GM23338 (cell line): ENCODE data around the gene FADD. TPM values are rescaled to one million over a fixed set of nuclear protein-coding genes. Genes with fewer than 3 reads are reported as not detected.

ENCODE experiments used
- ATAC-seq: fragments of 200-7000 bp; cut with Tn5 transposase; 3 replicates; pipeline ENCODE4 v1.9.1; 2020
- DNase-seq: peaks from one replicate; pipeline ENCODE4 v3.0.0-alpha.2; 2015; ENCODE audit warnings: low spot score
- H2AFZ ChIP-seq: fragments of 200-600 bp; sonication (generic); 2 replicates; pipeline ENCODE4 v1.8.0; 2016; ENCODE audit warnings: antibody characterized with exemption, mild to moderate bottlenecking, moderate library complexity
- H3F3A ChIP-seq: fragments of 200-600 bp; sonication (generic); replicated peaks from 2 replicates; pipeline ENCODE4 v1.8.0; 2017; ENCODE audit warnings: antibody characterized with exemption, mixed run types, low read depth
- H3K27ac ChIP-seq: fragments of 200-600 bp; sonication (generic); 2 replicates; pipeline ENCODE4 v1.6.1; 2016; ENCODE audit warnings: low read depth
- H3K27me3 ChIP-seq: fragments of 200-600 bp; sonication (generic); 2 replicates; pipeline ENCODE4 v1.8.0; 2016; ENCODE audit warnings: mild to moderate bottlenecking, mixed run types, moderate library complexity; ENCODE audit not compliant: insufficient read depth
- H3K36me3 ChIP-seq: fragments of 200-600 bp; sonication (generic); 2 replicates; pipeline ENCODE4 v1.8.0; 2016; ENCODE audit warnings: mild to moderate bottlenecking; ENCODE audit not compliant: insufficient read depth
- H3K4me1 ChIP-seq: fragments of 200-600 bp; sonication (generic); 2 replicates; pipeline ENCODE4 v1.8.0; 2016; ENCODE audit warnings: mild to moderate bottlenecking, moderate library complexity; ENCODE audit not compliant: insufficient read depth
- H3K4me2 ChIP-seq: fragments of 200-600 bp; sonication (generic); 2 replicates; pipeline ENCODE4 v1.7.1; 2017; ENCODE audit warnings: mixed run types
- H3K4me3 ChIP-seq: fragments of 200-600 bp; sonication (generic); 2 replicates; pipeline ENCODE4 v1.6.1; 2016; ENCODE audit warnings: mixed run types
- H3K79me2 ChIP-seq: fragments of 200-600 bp; sonication (generic); replicated peaks from 2 replicates; pipeline ENCODE4 v1.8.0; 2017; ENCODE audit warnings: mild to moderate bottlenecking; ENCODE audit not compliant: insufficient read depth
- H3K9me2 ChIP-seq: fragments of 200-600 bp; sonication (generic); 2 replicates; pipeline ENCODE4 v1.8.0; 2017; ENCODE audit not compliant: insufficient read depth
- H4K20me1 ChIP-seq: fragments of 200-600 bp; sonication (generic); replicated peaks from 2 replicates; pipeline ENCODE4 v1.8.0; 2017; ENCODE audit warnings: mild to moderate bottlenecking; ENCODE audit not compliant: insufficient read depth
- H3K27ac Mint-ChIP-seq: 2 replicates; pipeline ENCODE4 v1.8.0; 2020; ENCODE audit warnings: inconsistent platforms, mild to moderate bottlenecking, moderate library complexity, mixed read lengths
- H3K27me3 Mint-ChIP-seq: 3 replicates; pipeline ENCODE4 v1.8.0; 2022; ENCODE audit warnings: low read depth, mild to moderate bottlenecking, moderate library complexity, mixed read lengths, inconsistent platforms; ENCODE audit not compliant: insufficient read depth, poor library complexity
- H3K36me3 Mint-ChIP-seq: 3 replicates; pipeline ENCODE4 v1.8.0; 2021; ENCODE audit warnings: low read depth, mild to moderate bottlenecking, inconsistent platforms, moderate library complexity, mixed read lengths
- H3K4me1 Mint-ChIP-seq: 3 replicates; pipeline ENCODE4 v1.8.0; 2020; ENCODE audit warnings: mild to moderate bottlenecking, inconsistent platforms, mixed read lengths
- H3K4me3 Mint-ChIP-seq: 3 replicates; pipeline ENCODE4 v1.8.0; 2021; ENCODE audit warnings: moderate library complexity, mild to moderate bottlenecking, inconsistent platforms, mixed read lengths
- H3K9me3 Mint-ChIP-seq: 3 replicates; pipeline ENCODE4 v1.8.0; 2020; ENCODE audit warnings: moderate library complexity, mild to moderate bottlenecking, inconsistent platforms, mixed read lengths
- CREB1 ChIP-seq: fragments of 250-450 bp; sonication (Bioruptor Pico); IDR thresholded peaks from 2 replicates; pipeline ENCODE4 v1.5.0; 2020; ENCODE audit warnings: low read depth, mild to moderate bottlenecking, moderate library complexity
- CTCF ChIP-seq, 2 experiments: fragments of 200-600 bp in 1 of 2; sonication (generic) in 1 of 2; conservative IDR thresholded peaks; 2 replicates each; pipeline versions ENCODE4 v1.5.1 to v1.6.1; 2016 to 2017; ENCODE audit warnings: antibody characterized with exemption in 2 of 2, low read depth in 2 of 2, mild to moderate bottlenecking in 2 of 2, moderate library complexity in 1 of 2
- EZH2 ChIP-seq: fragments of 200-600 bp; sonication (generic); IDR thresholded peaks from one replicate; pipeline ENCODE4 v1.8.0; 2017; ENCODE audit warnings: antibody characterized with exemption, mild to moderate bottlenecking, low read depth; ENCODE audit not compliant: unreplicated experiment
- EZH2phosphoT487 ChIP-seq: fragments of 200-600 bp; sonication (generic); IDR thresholded peaks from one replicate; pipeline ENCODE4 v1.8.1; 2018; ENCODE audit warnings: antibody characterized with exemption; ENCODE audit not compliant: unreplicated experiment
- JUNB ChIP-seq: IDR thresholded peaks from one replicate; pipeline ENCODE4 v1.6.1; 2016; ENCODE audit warnings: antibody characterized with exemption; ENCODE audit not compliant: unreplicated experiment
- NANOG ChIP-seq: IDR thresholded peaks from 2 replicates; pipeline ENCODE4 v1.6.1; 2016; ENCODE audit warnings: antibody characterized with exemption, borderline replicate concordance
- POLR2AphosphoS5 ChIP-seq: IDR thresholded peaks from 2 replicates; pipeline ENCODE4 v1.6.1; 2016; ENCODE audit warnings: antibody characterized with exemption, low read depth
- STAT1 ChIP-seq: IDR thresholded peaks from one replicate; pipeline ENCODE4 v1.6.1; 2016; ENCODE audit warnings: antibody characterized with exemption; ENCODE audit not compliant: unreplicated experiment
- ZNF114 ChIP-seq: fragments of 250-450 bp; sonication (Bioruptor Pico); IDR thresholded peaks from 2 replicates; pipeline ENCODE4 v1.5.0; 2020; ENCODE audit warnings: mild to moderate bottlenecking, moderate library complexity
- ZNF331 ChIP-seq: fragments of 250-450 bp; sonication (Bioruptor Pico); IDR thresholded peaks from 2 replicates; pipeline ENCODE4 v1.5.0; 2020; ENCODE audit warnings: low read depth, mild to moderate bottlenecking, moderate library complexity
- ZNF462 ChIP-seq: fragments of 250-450 bp; sonication (Bioruptor Pico); IDR thresholded peaks from 2 replicates; pipeline ENCODE4 v1.5.0; 2020; ENCODE audit warnings: mild to moderate bottlenecking, moderate library complexity
- polyA plus RNA-seq: library from polyadenylated mRNA; unstranded; fragments of >200 nt; fragmentation: Nextera tagmentation; extraction: Ambion mirVana; gene quantifications from 2 replicates; pipeline ENCODE4 v1.2.1, GENCODE V29; 2016
- total RNA-seq: library from RNA; depleted of rRNA; stranded (reverse); fragments of >200 nt; shearing (Covaris generic); gene quantifications from 2 replicates; pipeline ENCODE4 v1.2.3, GENCODE V29; 2014
- TF ChIP-seq, protein P1 (sequence below): IDR thresholded peaks from one replicate; pipeline ENCODE4 v1.6.1; 2018; ENCODE audit warnings: antibody characterized with exemption; ENCODE audit not compliant: unreplicated experiment
- TF ChIP-seq, protein P2 (sequence below): IDR thresholded peaks from 2 replicates; pipeline ENCODE4 v1.6.1; 2016; ENCODE audit warnings: antibody characterized with exemption

The FADD gene
- total and polyA plus RNA-seq, 2 experiments from 2014 or later, result 19.7 to 65.8 TPM

GRCh38 chr11:70203751-70204465, 812 bp downstream of the FADD start:
- peaks cover 40% of the 10 kb centered on the region for H3K79me2 ChIP-seq
- peaks cover 33% of the 10 kb centered on the region for H4K20me1 ChIP-seq
- peaks cover 31% of the 10 kb centered on the region for H3K4me1 ChIP-seq
- DNase-seq (peak; percentile 50), ATAC-seq (peak; percentile 11)
- TF ChIP-seq JUNB (no peak), ZNF331 (CRISPR knock-in tag) (no peak), EZH2 (no peak), ZNF114 (CRISPR knock-in tag) (no peak), CTCF (conservative IDR thresholded peaks at IDR 0.05; ENCODE audit: low read depth in 2 of 2) (no peak), POLR2AphosphoS5 (no peak), EZH2phosphoT487 (no peak), NANOG (no peak), STAT1 (no peak), ZNF462 (CRISPR knock-in tag) (no peak), CREB1 (CRISPR knock-in tag) (no peak)
- TF ChIP-seq, protein P1, sequence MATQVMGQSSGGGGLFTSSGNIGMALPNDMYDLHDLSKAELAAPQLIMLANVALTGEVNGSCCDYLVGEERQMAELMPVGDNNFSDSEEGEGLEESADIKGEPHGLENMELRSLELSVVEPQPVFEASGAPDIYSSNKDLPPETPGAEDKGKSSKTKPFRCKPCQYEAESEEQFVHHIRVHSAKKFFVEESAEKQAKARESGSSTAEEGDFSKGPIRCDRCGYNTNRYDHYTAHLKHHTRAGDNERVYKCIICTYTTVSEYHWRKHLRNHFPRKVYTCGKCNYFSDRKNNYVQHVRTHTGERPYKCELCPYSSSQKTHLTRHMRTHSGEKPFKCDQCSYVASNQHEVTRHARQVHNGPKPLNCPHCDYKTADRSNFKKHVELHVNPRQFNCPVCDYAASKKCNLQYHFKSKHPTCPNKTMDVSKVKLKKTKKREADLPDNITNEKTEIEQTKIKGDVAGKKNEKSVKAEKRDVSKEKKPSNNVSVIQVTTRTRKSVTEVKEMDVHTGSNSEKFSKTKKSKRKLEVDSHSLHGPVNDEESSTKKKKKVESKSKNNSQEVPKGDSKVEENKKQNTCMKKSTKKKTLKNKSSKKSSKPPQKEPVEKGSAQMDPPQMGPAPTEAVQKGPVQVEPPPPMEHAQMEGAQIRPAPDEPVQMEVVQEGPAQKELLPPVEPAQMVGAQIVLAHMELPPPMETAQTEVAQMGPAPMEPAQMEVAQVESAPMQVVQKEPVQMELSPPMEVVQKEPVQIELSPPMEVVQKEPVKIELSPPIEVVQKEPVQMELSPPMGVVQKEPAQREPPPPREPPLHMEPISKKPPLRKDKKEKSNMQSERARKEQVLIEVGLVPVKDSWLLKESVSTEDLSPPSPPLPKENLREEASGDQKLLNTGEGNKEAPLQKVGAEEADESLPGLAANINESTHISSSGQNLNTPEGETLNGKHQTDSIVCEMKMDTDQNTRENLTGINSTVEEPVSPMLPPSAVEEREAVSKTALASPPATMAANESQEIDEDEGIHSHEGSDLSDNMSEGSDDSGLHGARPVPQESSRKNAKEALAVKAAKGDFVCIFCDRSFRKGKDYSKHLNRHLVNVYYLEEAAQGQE, result no peak
- TF ChIP-seq, protein P2, sequence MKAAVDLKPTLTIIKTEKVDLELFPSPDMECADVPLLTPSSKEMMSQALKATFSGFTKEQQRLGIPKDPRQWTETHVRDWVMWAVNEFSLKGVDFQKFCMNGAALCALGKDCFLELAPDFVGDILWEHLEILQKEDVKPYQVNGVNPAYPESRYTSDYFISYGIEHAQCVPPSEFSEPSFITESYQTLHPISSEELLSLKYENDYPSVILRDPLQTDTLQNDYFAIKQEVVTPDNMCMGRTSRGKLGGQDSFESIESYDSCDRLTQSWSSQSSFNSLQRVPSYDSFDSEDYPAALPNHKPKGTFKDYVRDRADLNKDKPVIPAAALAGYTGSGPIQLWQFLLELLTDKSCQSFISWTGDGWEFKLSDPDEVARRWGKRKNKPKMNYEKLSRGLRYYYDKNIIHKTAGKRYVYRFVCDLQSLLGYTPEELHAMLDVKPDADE, result no peak
- H3K27ac ChIP-seq, result peak overlapping the region; percentile 71; the same call in 1 of the 2 replicates
- H3F3A ChIP-seq, result 0 out of 2 replicates have a peak, but pooled peaks cover 6% of the 10 kb centered on the region
- Mint-ChIP-seq H3K27me3 (peaks cover 16% of the 10 kb centered on the region), H3K36me3 (peaks cover 47% of the 10 kb centered on the region), H3K9me3 (peaks cover 4% of the 10 kb centered on the region), H3K4me3 (peak overlapping the region; percentile 97), H3K27ac (peak overlapping the region; percentile 90), H3K4me1 (peaks cover 37% of the 10 kb centered on the region)
- peak overlapping the region; percentile 100 for H3K4me2 ChIP-seq
- H3K9me2 ChIP-seq, result no peaks in the 10 kb centered on the region
- peak overlapping the region; percentile 95 for H3K4me3 ChIP-seq
- no peaks in the 10 kb centered on the region for H3K27me3 ChIP-seq
- peaks cover 4% of the 10 kb centered on the region; the same call in 1 of the 2 replicates for H3K36me3 ChIP-seq
- H2AFZ ChIP-seq, result no peak overlapping the region
